Stimulated activated effector memory CD8-positive, alpha-beta T cell treated with anti-CD3 and anti-CD28 coated beads, Interleukin-12 subunit alpha, Interleukin-12 subunit beta, amount 100 ng/mL, for 72 hours (primary cell): ENCODE data around the gene PRPF6.

Source experiments
- ATAC-seq: fragments of 150-1000 bp; cut with Tn5 transposase; 2 replicates; pipeline ENCODE4 v1.10.0; 2021
- DNase-seq, 2 donors: peaks; one replicate each; pipeline ENCODE4 v3.0.0; 2021 to 2022; ENCODE audit warnings: low spot score in 2 of 2
- H3K27ac Mint-ChIP-seq: one replicate; pipeline ENCODE4 v1.8.0; 2022; ENCODE audit warnings: mild to moderate bottlenecking, mixed read lengths
- H3K36me3 Mint-ChIP-seq: one replicate; pipeline ENCODE4 v1.8.0; 2022; ENCODE audit warnings: mild to moderate bottlenecking, mixed read lengths
- H3K4me1 Mint-ChIP-seq: one replicate; pipeline ENCODE4 v1.8.0; 2022; ENCODE audit warnings: mixed read lengths
- H3K4me3 Mint-ChIP-seq: one replicate; pipeline ENCODE4 v1.8.0; 2022; ENCODE audit warnings: mild to moderate bottlenecking, mixed read lengths
- H3K9me3 Mint-ChIP-seq: one replicate; pipeline ENCODE4 v1.8.0; 2022; ENCODE audit warnings: mixed read lengths

The PRPF6 gene

DNA sequence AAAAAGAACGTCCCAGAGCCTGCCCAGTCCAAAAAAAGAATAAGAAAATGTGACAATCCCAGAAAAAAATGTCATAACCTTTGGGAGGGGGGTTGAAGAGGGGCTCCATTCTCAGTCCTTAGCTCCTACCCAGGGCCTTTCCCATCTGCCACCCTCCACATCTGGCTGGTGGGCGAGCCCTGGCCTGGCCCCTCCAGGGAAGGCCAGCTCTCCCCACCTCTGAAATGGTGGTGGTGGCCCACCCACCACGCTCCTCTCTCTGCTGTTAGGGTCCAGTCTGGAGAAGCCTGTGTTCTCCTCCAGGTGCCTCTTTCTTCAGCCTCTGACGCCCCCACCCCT lies 98.0 kb downstream of the PRPF6 start:
- peak overlapping the region; percentile 91 for H3K4me3 Mint-ChIP-seq
- peaks cover 48% of the 10 kb centered on the region for H3K4me1 Mint-ChIP-seq
- ATAC-seq (no peak), DNase-seq (no peak)
- H3K27ac Mint-ChIP-seq = peak overlapping the region; percentile 92
- no peaks in the 10 kb centered on the region for H3K9me3 Mint-ChIP-seq
- H3K36me3 Mint-ChIP-seq = peaks cover 25% of the 10 kb centered on the region

- Mint-ChIP-seq H3K4me3 (peak within 1 kb of the TSS; percentile 91), H3K9me3 (no peaks in the 10 kb centered on the region), H3K4me1 (peaks cover 53% of the 10 kb centered on the region), H3K27ac (peak within 1 kb of the TSS; percentile 92), H3K36me3 (peaks cover 20% of the 10 kb centered on the region)
- ATAC-seq (peak; percentile 55), DNase-seq (peak; percentile 58 to 83)
Observed at GRCh38 chr20:64079273-64080012, 98.5 kb downstream of the PRPF6 start, which contains the start of gene RGS19. RGS19 (minus strand) TSS chr20:64079518; CDS start chr20:64076886, 2,632 bp downstream.

DNA sequence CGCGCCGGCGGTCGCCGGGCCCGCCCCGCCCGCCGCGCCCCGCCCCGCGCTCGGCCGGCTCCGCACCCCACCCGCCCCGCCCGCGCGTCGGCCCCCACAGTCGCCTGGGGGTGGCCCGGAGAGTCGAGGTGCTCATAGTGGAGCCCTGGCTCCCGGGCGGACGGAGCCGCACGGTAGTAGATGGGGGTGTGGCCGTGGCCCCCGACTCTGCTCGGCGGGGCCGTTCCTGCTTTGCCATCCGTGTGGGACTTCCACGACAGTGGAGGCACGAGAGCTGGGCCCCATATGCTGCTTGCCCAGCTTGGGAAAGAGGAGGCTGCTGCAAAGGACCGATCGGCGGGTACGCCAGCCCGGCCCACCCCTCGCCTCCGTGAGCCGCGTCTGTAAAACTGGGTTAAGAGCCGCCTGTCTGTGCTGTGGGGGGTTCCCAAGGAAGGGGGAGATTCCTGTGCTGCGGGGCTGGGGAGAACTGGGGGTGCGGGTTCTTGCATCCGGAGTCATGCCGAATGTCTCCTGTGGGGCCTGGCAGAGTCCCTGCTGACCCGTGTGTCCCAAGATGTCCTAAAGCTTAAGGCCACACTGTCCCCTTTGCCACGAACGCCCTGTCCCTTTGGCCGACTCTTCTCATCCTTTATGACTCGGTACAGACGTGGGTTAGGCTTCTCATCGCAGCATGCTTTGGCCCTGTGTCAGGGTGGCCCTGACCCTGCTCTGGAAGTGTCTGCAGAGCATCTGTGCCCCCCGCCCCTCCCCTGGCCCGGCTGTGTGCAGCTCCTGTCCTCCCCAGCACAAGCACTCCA lies 99.3 kb downstream of the PRPF6 start, which contains the start of gene OPRL1:
Gene OPRL1, plus strand, starts transcription at position 70 of the 800 bp plus-strand sequence. CDS start 12,639 bp downstream, outside the sequence.
- H3K4me1 Mint-ChIP-seq = peaks cover 56% of the 10 kb centered on the region
- peak; percentile 57 for ATAC-seq
- DNase-seq = peak in 1 of 2 donors; percentile 77

DNA sequence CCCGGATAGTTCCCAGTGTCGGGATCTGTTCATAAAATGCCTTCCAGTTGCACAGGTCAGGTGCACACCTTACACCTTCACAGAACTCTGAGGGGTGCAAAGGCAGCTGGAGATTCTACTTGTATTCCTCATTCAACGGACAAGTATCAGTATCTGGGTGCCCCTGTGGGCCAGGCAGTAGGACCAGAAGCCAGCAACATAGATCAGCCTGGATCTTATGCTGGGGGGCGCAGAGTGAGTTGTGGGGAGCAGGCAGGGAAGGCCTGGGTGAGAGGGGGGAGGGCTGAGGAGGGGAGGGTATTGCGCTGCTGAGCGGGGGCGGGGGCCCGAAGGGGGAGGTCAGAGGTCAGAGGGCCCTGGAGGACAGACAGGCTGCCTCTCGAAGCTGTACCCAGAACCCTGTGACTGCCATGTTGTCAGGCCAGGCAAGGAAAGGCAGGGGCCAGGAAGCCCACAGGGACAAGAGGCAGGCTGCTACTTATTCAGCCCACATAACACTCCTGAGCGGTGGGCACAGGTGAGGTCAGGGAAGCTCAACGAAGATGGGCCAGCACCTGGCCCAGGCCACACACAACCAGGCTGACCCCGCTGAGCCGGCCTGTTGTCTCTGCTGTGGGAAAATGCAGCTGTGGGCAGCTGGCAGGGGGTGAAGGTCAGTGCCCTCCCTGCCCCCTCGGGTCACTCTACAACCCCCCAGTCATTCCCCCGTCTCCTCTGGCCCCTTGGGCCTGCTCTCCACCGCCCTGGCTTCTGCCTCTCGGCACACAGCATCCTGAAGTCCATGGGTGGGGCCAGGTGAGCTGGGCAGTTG lies 100.1 kb downstream of the PRPF6 start:
- peaks cover 6% of the 10 kb centered on the region for H3K36me3 Mint-ChIP-seq
- ATAC-seq (no peak), DNase-seq (no peak)
- peaks cover 56% of the 10 kb centered on the region for H3K4me1 Mint-ChIP-seq
- no peaks in the 10 kb centered on the region for H3K9me3 Mint-ChIP-seq
- H3K4me3 Mint-ChIP-seq = peak overlapping the region; percentile 78
- peak overlapping the region; percentile 37 for H3K27ac Mint-ChIP-seq

More for the DNA sequence above, 99.3 kb downstream of the PRPF6 start, which contains the start of gene OPRL1:
- Mint-ChIP-seq H3K36me3 (peaks cover 14% of the 10 kb centered on the region), H3K9me3 (no peaks in the 10 kb centered on the region), H3K27ac (peak within 1 kb of the TSS; percentile 92), H3K4me3 (peak within 1 kb of the TSS; percentile 91)

DNA sequence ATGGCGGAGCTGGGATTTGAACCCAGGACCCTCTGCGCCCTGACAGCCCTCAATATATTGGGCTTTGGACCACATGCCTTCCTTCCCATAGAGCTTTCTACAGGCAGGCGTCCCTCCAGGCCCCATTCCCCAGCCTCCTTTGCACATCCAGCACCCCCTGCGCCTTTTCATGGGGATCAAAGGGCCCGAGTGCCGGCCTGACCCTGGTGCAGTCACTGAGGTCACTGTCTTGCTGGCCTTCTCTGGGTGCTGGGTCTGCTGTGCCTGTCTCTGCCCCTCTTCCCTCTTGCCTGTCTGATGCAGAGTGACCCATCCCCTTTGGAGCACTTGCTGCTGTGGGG lies 100.7 kb downstream of the PRPF6 start:
- ATAC-seq (no peak), DNase-seq (no peak)
- H3K4me3 Mint-ChIP-seq = peak overlapping the region; percentile 78
- no peaks in the 10 kb centered on the region for H3K9me3 Mint-ChIP-seq
- no peak overlapping the region for H3K27ac Mint-ChIP-seq
- peaks cover 56% of the 10 kb centered on the region for H3K4me1 Mint-ChIP-seq
- H3K36me3 Mint-ChIP-seq = peaks cover 5% of the 10 kb centered on the region

DNA sequence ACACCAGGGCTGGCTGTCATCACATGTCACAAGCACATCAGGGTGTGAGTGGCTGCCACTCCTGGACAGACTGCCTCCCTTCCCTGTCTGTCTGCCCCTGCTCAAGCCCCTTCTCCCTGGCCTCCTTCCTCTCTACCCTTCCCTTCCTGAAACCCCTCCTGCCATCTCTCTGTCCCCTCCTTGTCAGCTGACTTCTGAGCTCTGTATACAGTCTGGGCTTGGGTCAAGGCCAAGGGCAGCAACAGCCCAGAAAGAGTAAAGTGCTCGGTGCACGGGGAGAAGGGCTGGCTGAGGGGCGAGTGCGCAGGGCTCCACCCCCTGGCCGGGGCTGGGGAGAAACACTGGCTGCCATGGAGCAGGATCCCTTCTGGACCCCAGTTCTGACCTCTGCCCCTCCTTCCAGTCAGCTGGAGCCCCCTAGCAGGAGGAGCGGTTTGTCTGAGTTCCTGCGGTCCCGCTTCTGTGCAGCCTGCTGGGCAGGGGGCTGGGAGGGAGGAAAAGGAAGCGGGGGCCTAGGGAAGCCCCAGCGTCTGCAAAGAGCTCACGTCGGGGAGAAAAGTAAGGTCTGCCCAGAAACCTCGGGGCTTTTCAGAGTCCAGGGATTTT lies 101.3 kb downstream of the PRPF6 start:
- Mint-ChIP-seq H3K4me3 (peak overlapping the region; percentile 78), H3K9me3 (no peaks in the 10 kb centered on the region), H3K36me3 (peaks cover 5% of the 10 kb centered on the region), H3K27ac (no peak overlapping the region), H3K4me1 (peaks cover 51% of the 10 kb centered on the region)
- no peak for DNase-seq
- ATAC-seq = no peak
